DLD1 (cell line): ENCODE results near the gene SLC22A4.

ENCODE experiments used
- in situ Hi-C: cut with HindIII; loops from 2 replicates; pipeline ENCODE4 v1.10.0; 2017; ENCODE audit warnings: low sequenced_read_pairs

SLC22A4 gene

GRCh38 chr5:132370971-132371602 is 76.9 kb downstream of the SLC22A4 start:
- in situ Hi-C loops, result no loop called here

GRCh38 chr5:132371603-132371994 is 77.4 kb downstream of the SLC22A4 start:
- in situ Hi-C loops, result no loop called here

GRCh38 chr5:132372127-132372526 is 77.9 kb downstream of the SLC22A4 start:
- in situ Hi-C loops, result no loop called here

- in situ Hi-C loops, result no loop called here
Measured at GRCh38 chr5:132372542-132372941, 78.3 kb downstream of the SLC22A4 start.

GRCh38 chr5:132375957-132376356 is 81.8 kb downstream of the SLC22A4 start:
- in situ Hi-C loops, result loop anchor here (25.0 kb wide), 1 partner anchor 111 kb away; the partner anchor contains the start of gene IRF1

- in situ Hi-C loops, result loop anchor here (25.0 kb wide), 1 partner anchor 110 kb away; the partner anchor contains the start of gene IRF1
Measured at GRCh38 chr5:132376694-132377641, 82.8 kb downstream of the SLC22A4 start.

GRCh38 chr5:132377738-132378137 is 83.5 kb downstream of the SLC22A4 start:
- in situ Hi-C loops, result loop anchor here (25.0 kb wide), 1 partner anchor 110 kb away; the partner anchor contains the start of gene IRF1

GRCh38 chr5:132378580-132378979 is 84.4 kb downstream of the SLC22A4 start:
- in situ Hi-C loops, result loop anchor here (25.0 kb wide), 1 partner anchor 109 kb away; the partner anchor contains the start of gene IRF1

GRCh38 chr5:132380047-132380446 is 85.9 kb downstream of the SLC22A4 start:
- in situ Hi-C loops, result loop anchor here (25.0 kb wide), 1 partner anchor 107 kb away; the partner anchor contains the start of gene IRF1

- in situ Hi-C loops, result loop anchor here (25.0 kb wide), 1 partner anchor 107 kb away; the partner anchor contains the start of gene IRF1
Measured at GRCh38 chr5:132380741-132381140, 86.5 kb downstream of the SLC22A4 start.

- in situ Hi-C loops, result loop anchor here (25.0 kb wide), 1 partner anchor 106 kb away; the partner anchor contains the start of gene IRF1
Measured at GRCh38 chr5:132381614-132382013, 87.4 kb downstream of the SLC22A4 start.

GRCh38 chr5:132383261-132383660 is 89.1 kb downstream of the SLC22A4 start:
- in situ Hi-C loops, result loop anchor here (25.0 kb wide), 1 partner anchor 104 kb away; the partner anchor contains the start of gene IRF1

- in situ Hi-C loops, result loop anchor here (25.0 kb wide), 1 partner anchor 103 kb away; the partner anchor contains the start of gene IRF1
Measured at GRCh38 chr5:132383984-132384383, 89.8 kb downstream of the SLC22A4 start.

GRCh38 chr5:132384506-132385050 is 90.4 kb downstream of the SLC22A4 start:
- in situ Hi-C loops, result loop anchor here (25.0 kb wide), 1 partner anchor 103 kb away; the partner anchor contains the start of gene IRF1

GRCh38 chr5:132385326-132386105 is 91.3 kb downstream of the SLC22A4 start:
- in situ Hi-C loops, result loop anchor here (25.0 kb wide), 1 partner anchor 102 kb away; the partner anchor contains the start of gene IRF1

- in situ Hi-C loops, result loop anchor here (25.0 kb wide), 1 partner anchor 101 kb away; the partner anchor contains the start of gene IRF1
Measured at GRCh38 chr5:132386644-132387286, 92.6 kb downstream of the SLC22A4 start.

GRCh38 chr5:132387640-132388117 is 93.5 kb downstream of the SLC22A4 start:
- in situ Hi-C loops, result loop anchor here (25.0 kb wide), 1 partner anchor 100 kb away; the partner anchor contains the start of gene IRF1

- in situ Hi-C loops, result loop anchor here (25.0 kb wide), 1 partner anchor 99 kb away; the partner anchor contains the start of gene IRF1
Measured at GRCh38 chr5:132388244-132389050, 94.3 kb downstream of the SLC22A4 start.
